ENCODE data around the gene FTCDNL1.

DNA sequence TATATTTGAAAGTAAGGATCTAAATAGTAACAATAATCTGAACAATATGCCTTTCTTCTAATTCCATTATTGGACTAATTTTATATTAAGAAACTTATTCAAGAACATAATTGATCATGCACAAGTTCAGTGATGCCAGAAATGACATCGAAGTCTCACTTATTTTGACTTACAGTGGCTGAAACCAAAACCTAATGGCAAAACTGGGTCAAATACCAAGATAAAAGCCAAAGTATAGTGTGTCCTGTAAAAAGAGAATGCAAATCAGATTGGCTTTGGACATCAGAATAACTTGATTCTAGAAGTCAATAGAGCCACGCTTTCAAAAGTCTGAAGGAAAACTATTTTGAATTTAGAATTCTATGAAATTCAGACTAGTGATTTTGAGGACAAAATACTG lies 137.2 kb downstream of the FTCDNL1 start:
- TF ChIP-seq, protein P1, sequence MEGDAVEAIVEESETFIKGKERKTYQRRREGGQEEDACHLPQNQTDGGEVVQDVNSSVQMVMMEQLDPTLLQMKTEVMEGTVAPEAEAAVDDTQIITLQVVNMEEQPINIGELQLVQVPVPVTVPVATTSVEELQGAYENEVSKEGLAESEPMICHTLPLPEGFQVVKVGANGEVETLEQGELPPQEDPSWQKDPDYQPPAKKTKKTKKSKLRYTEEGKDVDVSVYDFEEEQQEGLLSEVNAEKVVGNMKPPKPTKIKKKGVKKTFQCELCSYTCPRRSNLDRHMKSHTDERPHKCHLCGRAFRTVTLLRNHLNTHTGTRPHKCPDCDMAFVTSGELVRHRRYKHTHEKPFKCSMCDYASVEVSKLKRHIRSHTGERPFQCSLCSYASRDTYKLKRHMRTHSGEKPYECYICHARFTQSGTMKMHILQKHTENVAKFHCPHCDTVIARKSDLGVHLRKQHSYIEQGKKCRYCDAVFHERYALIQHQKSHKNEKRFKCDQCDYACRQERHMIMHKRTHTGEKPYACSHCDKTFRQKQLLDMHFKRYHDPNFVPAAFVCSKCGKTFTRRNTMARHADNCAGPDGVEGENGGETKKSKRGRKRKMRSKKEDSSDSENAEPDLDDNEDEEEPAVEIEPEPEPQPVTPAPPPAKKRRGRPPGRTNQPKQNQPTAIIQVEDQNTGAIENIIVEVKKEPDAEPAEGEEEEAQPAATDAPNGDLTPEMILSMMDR (IDR thresholded peaks at IDR 0.05; ENCODE audit: poor library complexity): no peak
- TF ChIP-seq EZH2phosphoT487 (IDR thresholded peaks at IDR 0.05; ENCODE audit: low read depth, severe bottlenecking, unreplicated experiment) (no peak), EZH2 (IDR thresholded peaks at IDR 0.05; ENCODE audit: borderline replicate concordance) (no peak)

All from hepatocyte (in vitro differentiated cells).